GM12878 (cell line): ENCODE data around the gene PRX. TPM values are rescaled to one million over a fixed set of nuclear protein-coding genes. Genes with fewer than 3 reads are reported as not detected.

Source experiments
- ATAC-seq: fragments of 200-7000 bp; cut with Tn5 transposase; 3 replicates; pipeline ENCODE4 v1.9.1; 2020; ENCODE audit warnings: mild to moderate bottlenecking, moderate library complexity
- BruUV-seq: library from RNA; stranded (reverse); fragments of 400-500 nt; replicated peaks from 2 replicates; lab custom pipeline; 2021; lab: Mats Ljungman, UMichigan
- CTCF ChIA-PET: fragments of 300-600 bp; sonication (Branson Sonifier 250); formaldehyde crosslinking; extraction: SDS; loops from one replicate; lab custom pipeline; 2021; ENCODE audit warnings: inconsistent platforms; lab: Yijun Ruan, JAX
- POLR2A ChIA-PET: fragments of 350-600 bp; formaldehyde crosslinking; extraction: SDS; loops from one replicate; lab custom pipeline; 2021; ENCODE audit warnings: inconsistent platforms; lab: Charles Lee
- RAD21 ChIA-PET: fragments of 300-600 bp; sonication (Branson Sonifier 250); formaldehyde crosslinking; loops from one replicate; lab custom pipeline; 2023; ENCODE audit warnings: antibody characterized with exemption; ENCODE audit not compliant: unreplicated experiment; lab: Charles Lee
- SMC1A ChIA-PET: fragments of 300-600 bp; sonication (Branson Sonifier 250); formaldehyde crosslinking; loops from one replicate; lab custom pipeline; 2023; ENCODE audit not compliant: unreplicated experiment, uncharacterized antibody; lab: Charles Lee
- DNase-seq: peaks from one replicate; pipeline ENCODE4 v3.0.0-alpha.2; 2011; ENCODE audit warnings: low read depth, low spot score
- FAIRE-seq: peaks from 3 replicates; lab custom pipeline; 2011; peaks lifted over from hg19 to GRCh38; lab: Jason Lieb, UNC
- H2AFZ ChIP-seq: 2 replicates; pipeline ENCODE4 v1.6.0; 2011; ENCODE audit warnings: low read depth, low read length, control low read depth; ENCODE audit not compliant: control insufficient read depth
- H3K27ac ChIP-seq: 2 replicates; pipeline ENCODE4 v1.5.1; 2011; ENCODE audit warnings: control low read depth; ENCODE audit not compliant: control insufficient read depth, insufficient read depth
- H3K27me3 ChIP-seq, 2 experiments: replicated peaks in 1 of 2; 2 replicates each; pipeline versions ENCODE4 v1.6.0 to v1.6.1; 2011; ENCODE audit warnings: low read length in 1 of 2; ENCODE audit not compliant: control insufficient read depth in 2 of 2, insufficient read depth in 2 of 2
- H3K36me3 ChIP-seq, 2 experiments: 2 replicates each; pipeline ENCODE4 v1.5.1; 2011; ENCODE audit warnings: low read length in 1 of 2; ENCODE audit not compliant: control insufficient read depth in 2 of 2, insufficient read depth in 2 of 2
- H3K4me1 ChIP-seq: 2 replicates; pipeline ENCODE4 v1.6.1; 2011; ENCODE audit warnings: mild to moderate bottlenecking, low read length, moderate library complexity, mixed read lengths; ENCODE audit not compliant: control insufficient read depth, insufficient read depth
- H3K4me2 ChIP-seq: 2 replicates; pipeline ENCODE4 v1.6.0; 2011; ENCODE audit warnings: control low read depth; ENCODE audit not compliant: control insufficient read depth, insufficient read depth
- H3K4me3 ChIP-seq: fragments of 200-600 bp; sonication (generic); 2 replicates; pipeline ENCODE4 v1.5.1; 2016
- H3K79me2 ChIP-seq: 2 replicates; pipeline ENCODE4 v1.6.0; 2011; ENCODE audit warnings: low read length; ENCODE audit not compliant: control insufficient read depth, insufficient read depth
- H3K9ac ChIP-seq: 2 replicates; pipeline ENCODE4 v1.8.0; 2011; ENCODE audit warnings: low read length, control low read depth, mixed read lengths; ENCODE audit not compliant: control insufficient read depth, insufficient read depth
- H3K9me3 ChIP-seq: replicated peaks from 3 replicates; pipeline ENCODE4 v1.5.1; 2011; ENCODE audit warnings: mild to moderate bottlenecking, low read length; ENCODE audit not compliant: control insufficient read depth, insufficient read depth
- H4K20me1 ChIP-seq: 2 replicates; pipeline ENCODE4 v1.6.0; 2011; ENCODE audit not compliant: control insufficient read depth, insufficient read depth
- CEBPZ ChIP-seq: fragments of 150-350 bp; IDR thresholded peaks from 2 replicates; pipeline ENCODE4 v1.6.1; 2016; ENCODE audit warnings: low read depth, low read length
- ESRRA ChIP-seq: IDR thresholded peaks from 2 replicates; pipeline ENCODE4 v1.6.1; 2012; ENCODE audit warnings: mild to moderate bottlenecking, low read length, improper control_type of control experiment
- LARP7 ChIP-seq: fragments of 450-650 bp; IDR thresholded peaks from 2 replicates; pipeline ENCODE4 v1.6.1; 2017; ENCODE audit warnings: mild to moderate bottlenecking
- NKRF ChIP-seq: fragments of 450-650 bp; conservative IDR thresholded peaks from 2 replicates; pipeline ENCODE4 v1.6.1; 2017; ENCODE audit warnings: mild to moderate bottlenecking, moderate library complexity
- NR2C1 ChIP-seq: fragments of 450-650 bp; IDR thresholded peaks from 2 replicates; pipeline ENCODE4 v1.6.1; 2017; ENCODE audit warnings: antibody characterized with exemption, mild to moderate bottlenecking, moderate library complexity
- RB1 ChIP-seq: fragments of 450-650 bp; formaldehyde crosslinking; IDR thresholded peaks from 2 replicates; pipeline ENCODE4 v1.6.1; 2017; ENCODE audit warnings: mild to moderate bottlenecking, borderline replicate concordance
- TARDBP ChIP-seq: IDR thresholded peaks from 2 replicates; pipeline ENCODE4 v1.6.1; 2016; ENCODE audit warnings: borderline replicate concordance
- YY1 ChIP-seq: IDR thresholded peaks from 2 replicates; pipeline ENCODE4 v1.6.1; 2011; ENCODE audit warnings: low read depth, mild to moderate bottlenecking, low read length
- ZBTB11 ChIP-seq: fragments of 450-650 bp; formaldehyde crosslinking; IDR thresholded peaks from 2 replicates; pipeline ENCODE4 v1.5.0; 2022; ENCODE audit warnings: mild to moderate bottlenecking, missing genetic modification characterization
- ZBTB4 ChIP-seq: fragments of 450-650 bp; formaldehyde crosslinking; IDR thresholded peaks from 2 replicates; pipeline ENCODE4 v1.4.0; 2022; ENCODE audit warnings: mild to moderate bottlenecking, moderate library complexity
- WGBS: methylation state at CpG from one replicate; pipeline ENCODE4 v1.1.6; 2016; ENCODE audit warnings: low lambda C conversion rate; ENCODE audit not compliant: insufficient replicate concordance, insufficient coverage; ENCODE audit errors: missing lambda C conversion rate; 5-methylcytosine and 5-hydroxymethylcytosine counted together
- in situ Hi-C: fragments of 300-500 bp; cut with MboI; formaldehyde crosslinking; loops from 9 replicates; pipeline ENCODE4 v1.14.3; 2018; ENCODE audit warnings: mixed read lengths
- intact Hi-C: fragments of 100-400 bp; cut with micrococcal nuclease; formaldehyde crosslinking; loops from one replicate; pipeline ENCODE4 v1.14.2; 2022; ENCODE audit not compliant: unreplicated experiment
- polyA plus RNA-seq, 11 experiments: library from polyadenylated mRNA; depleted of rRNA in 4 of 11; unstranded in 6 of 11; stranded (reverse) in 5 of 11; fragments of >200 nt; fragmentation: Nextera tagmentation in 4 of 11; fragmentation: Illumina TruSeq in 1 of 11; extraction: Ambion mirVana in 4 of 11; extraction: Trizol in 1 of 11; gene quantifications; 1 replicate in 1 of 11; 2 replicates in 10 of 11; pipeline versions ENCODE4 v1.2.1 to v1.2.3, GENCODE V29; 2011 to 2016; ENCODE audit warnings: inconsistent platforms in 2 of 11, missing spikeins in 2 of 11, low read depth in 1 of 11
- total RNA-seq, 4 experiments: library from RNA; depleted of rRNA in 3 of 4; stranded (reverse); fragments of >200 nt in 3 of 4; fragmentation: Illumina TruSeq in 1 of 4; extraction: Trizol in 1 of 4; gene quantifications; 2 replicates each; pipeline versions ENCODE4 v1.2.1 to v1.2.3, GENCODE V29; 2013 to 2021

Gene PRX
- total and polyA plus RNA-seq, 10 of the 15 experiments (the other 5 are each of a cell fraction or from before 2014, with no cell fraction given), result 0.02 to 1.4 (median 0.54) TPM; not detected in 1

- TF ChIP-seq ZBTB11 (CRISPR knock-in tag), result no peak
- TF ChIP-seq NKRF, result no peak
These were observed 36.3 kb upstream of the PRX start (continued) for GRCh38 chr19:40449506-40449905.

GRCh38 chr19:40446263-40446784 is 33.1 kb upstream of the PRX start:
- Histone ChIP-seq H3K36me3 (peaks cover 2 to 5% of the 10 kb centered on the region in 2 experiments; a peak in 3 of 4 replicates), H3K4me2 (no peak overlapping the region), H3K79me2 (peaks cover 24% of the 10 kb centered on the region), H3K4me1 (peaks cover 5% of the 10 kb centered on the region; the same call in 1 of the 2 replicates), H3K27me3 (no peaks in the 10 kb centered on the region), H3K27ac (no peak overlapping the region), H3K9ac (no peak overlapping the region), H3K9me3 (no peaks in the 10 kb centered on the region), H3K4me3 (no peak overlapping the region), H2AFZ (no peak overlapping the region), H4K20me1 (no peaks in the 10 kb centered on the region)
- ChIA-PET POLR2A (interaction anchor here (0.7 kb wide), 1 partner anchor 292 kb away, joined by 3 read pairs; no protein-coding TSS in a partner anchor), SMC1A (no interaction called here), RAD21 (interaction anchor here (0.8 to 0.9 kb wide), 2 partner anchors 20 to 141 kb away, joined by 4 read pairs; partner anchors contain the start of gene SERTAD1), CTCF (interaction anchor here (1.5 kb wide), 1 partner anchor 141 kb away, joined by 8 read pairs; no protein-coding TSS in a partner anchor)
- DNase-seq, result no peak
- no TSS peak for BruUV-seq
- in situ Hi-C loops (no loop called here), intact Hi-C loops (no loop called here)
- FAIRE-seq, result no peak
- 81% methylated on average over 8 of the region's 8 CpGs for WGBS
- no peak for ATAC-seq
- TF ChIP-seq CEBPZ (no peak), TARDBP (no peak), NR2C1 (no peak), LARP7 (no peak), YY1 (no peak), RB1 (no peak), ESRRA (no peak), ZBTB4 (CRISPR knock-in tag) (no peak)
